ENCODE results near the gene STAM. TPM values are rescaled to one million over a fixed set of nuclear protein-coding genes. Genes with fewer than 3 reads are reported as not detected.
A peak's percentile ranks its signal among the peaks of the same experiment; 100 is the strongest.

STAM gene
- total RNA-seq, 1 donor from 2014 or later, result 35.4 TPM

- DNase-seq (no peak), ATAC-seq (no peak)
- H3K36me3 ChIP-seq, result no peaks in the 10 kb centered on the region
- no peak overlapping the region for H3K27ac ChIP-seq
- intact Hi-C loops (cut with DNase I), result no loop called here
- no peaks in the 10 kb centered on the region for H3K27me3 ChIP-seq
- peaks cover 18% of the 10 kb centered on the region for H3K4me1 ChIP-seq
- H3K9me3 ChIP-seq, result no peaks in the 10 kb centered on the region
- no peak overlapping the region for H3K4me3 ChIP-seq
- no peak for TF ChIP-seq CTCF (IDR thresholded peaks at IDR 0.05)
Measured at GRCh38 chr10:17640331-17640816, 3.6 kb upstream of the STAM start.

GRCh38 chr10:17643339-17643754 lies 604 bp upstream of the STAM start:
- H3K4me1 ChIP-seq, result peaks cover 46% of the 10 kb centered on the region
- peak; percentile 86 for ATAC-seq

GRCh38 chr10:17644485-17644943 lies 563 bp downstream of the STAM start:
- peaks cover 46% of the 10 kb centered on the region for H3K4me1 ChIP-seq
- no peaks in the 10 kb centered on the region for H3K9me3 ChIP-seq
- no peaks in the 10 kb centered on the region for H3K36me3 ChIP-seq
- peak overlapping the region; percentile 94 for H3K4me3 ChIP-seq
- H3K27me3 ChIP-seq, result no peaks in the 10 kb centered on the region
- H3K27ac ChIP-seq, result peak overlapping the region; percentile 99
- intact Hi-C loops (cut with DNase I), result no loop called here
- no peak for TF ChIP-seq CTCF (IDR thresholded peaks at IDR 0.05)
- ATAC-seq (no peak), DNase-seq (no peak)

More at GRCh38 chr10:17643339-17643754, 604 bp upstream of the STAM start:
- Histone ChIP-seq H3K4me3 (peak overlapping the region; percentile 94), H3K9me3 (no peaks in the 10 kb centered on the region), H3K27me3 (no peaks in the 10 kb centered on the region), H3K36me3 (no peaks in the 10 kb centered on the region), H3K27ac (peak overlapping the region; percentile 99)
- DNase-seq, result peak; percentile 86
- intact Hi-C loops (cut with DNase I), result no loop called here
- TF ChIP-seq CTCF (IDR thresholded peaks at IDR 0.05), result no peak

- ATAC-seq (no peak), DNase-seq (no peak)
- no peak for TF ChIP-seq CTCF (IDR thresholded peaks at IDR 0.05)
- H3K27ac ChIP-seq, result peak overlapping the region; percentile 99
- no peaks in the 10 kb centered on the region for H3K27me3 ChIP-seq
- no peaks in the 10 kb centered on the region for H3K9me3 ChIP-seq
- peaks cover 46% of the 10 kb centered on the region for H3K4me1 ChIP-seq
- H3K36me3 ChIP-seq, result no peaks in the 10 kb centered on the region
- peak overlapping the region; percentile 94 for H3K4me3 ChIP-seq
- intact Hi-C loops (cut with DNase I), result no loop called here
Measured at GRCh38 chr10:17645621-17646345, 1.8 kb downstream of the STAM start.

GRCh38 chr10:17647326-17647725 lies 3.4 kb downstream of the STAM start:
- no peak for TF ChIP-seq CTCF (IDR thresholded peaks at IDR 0.05)
- peak; percentile 5 for ATAC-seq
- no peak overlapping the region for H3K4me3 ChIP-seq

More at GRCh38 chr10:17647326-17647725, 3.4 kb downstream of the STAM start:
- intact Hi-C loops (cut with DNase I), result no loop called here
- no peak for DNase-seq
- Histone ChIP-seq H3K4me1 (peaks cover 48% of the 10 kb centered on the region), H3K27me3 (no peaks in the 10 kb centered on the region), H3K36me3 (no peaks in the 10 kb centered on the region), H3K9me3 (no peaks in the 10 kb centered on the region), H3K27ac (peak overlapping the region; percentile 43)

Data from upper lobe of right lung (tissue), 1 donor.